Measurements from ENCODE around the gene ATP6V1F.

ATP6V1F gene

DNA sequence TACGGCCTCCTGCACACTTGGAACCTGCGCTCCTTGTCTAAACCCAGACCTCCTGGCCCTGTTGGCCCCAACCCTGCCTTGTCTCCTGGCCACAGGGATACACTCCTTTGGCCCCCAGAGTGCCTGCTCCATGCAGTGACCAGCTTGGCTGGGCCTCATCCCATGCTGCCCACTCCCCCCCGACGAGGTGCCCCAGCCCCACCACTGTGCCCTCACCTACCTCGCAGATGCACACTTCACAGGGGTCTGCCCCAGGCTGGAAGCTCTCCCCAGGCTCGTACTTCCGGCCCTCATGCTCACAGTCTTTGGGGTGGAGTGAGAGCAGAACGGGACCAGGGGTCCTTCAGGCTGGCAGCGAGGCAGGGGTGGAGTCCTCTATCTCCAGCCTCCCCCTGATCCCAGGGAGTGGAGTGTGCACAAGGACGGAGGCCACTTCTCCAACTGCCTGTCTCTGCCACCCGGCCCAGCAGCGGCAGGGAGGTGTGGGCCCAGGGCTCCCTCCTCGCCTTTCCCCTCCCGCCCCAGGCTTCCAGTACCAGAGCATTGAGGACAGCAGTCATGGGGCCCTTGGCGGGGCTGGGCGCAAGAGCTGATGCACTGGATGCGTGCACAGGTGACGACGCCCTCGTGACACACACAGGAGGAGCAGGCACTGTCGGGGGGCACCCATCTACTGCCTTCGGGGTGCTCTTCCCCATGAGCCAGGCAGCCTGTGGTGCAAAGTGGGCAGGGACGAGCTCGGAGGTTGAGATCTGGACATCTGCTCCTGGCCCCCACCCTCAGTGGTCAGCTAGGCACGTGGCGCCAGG, 22.1 kb downstream of the ATP6V1F start:
- no peak for DNase-seq

DNA sequence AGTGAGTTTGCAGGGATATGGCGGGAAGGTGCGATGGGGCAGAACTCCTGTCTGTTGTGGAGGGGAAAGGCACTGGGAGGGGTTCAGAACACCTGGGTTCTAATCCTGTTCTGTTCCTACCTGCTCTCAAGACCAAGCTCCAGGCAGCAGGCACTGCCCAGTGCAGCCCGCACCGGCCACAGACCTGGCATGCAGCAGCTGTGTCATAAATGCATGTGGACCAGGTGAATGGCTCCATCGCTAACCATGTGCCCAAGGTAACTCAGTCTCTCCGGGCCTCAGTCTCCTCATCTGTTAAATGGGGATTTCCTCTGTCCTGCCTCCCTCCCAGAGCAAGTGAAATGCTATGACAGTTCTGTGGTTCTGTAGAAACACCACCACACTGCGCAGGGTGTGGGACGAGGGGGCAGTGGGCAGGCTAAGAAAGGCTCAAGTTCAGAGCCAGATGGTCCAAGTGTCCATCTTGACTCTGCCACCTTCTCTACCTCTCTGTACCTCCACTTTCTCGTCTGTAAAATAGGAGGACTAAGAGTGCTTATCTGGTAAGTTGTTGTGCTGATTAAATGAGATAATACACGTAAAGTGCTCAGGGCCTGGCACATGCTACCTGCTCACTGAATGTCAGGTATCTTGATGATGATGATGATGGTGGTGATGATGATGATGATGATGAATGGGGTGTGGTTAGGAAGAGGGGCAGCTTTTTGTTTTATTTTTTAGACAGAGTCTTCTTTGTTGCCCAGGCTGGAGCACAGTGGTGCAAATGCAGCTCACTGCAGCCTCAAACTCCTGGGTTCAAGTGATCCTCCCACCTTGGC, 22.9 kb downstream of the ATP6V1F start:
- DNase-seq, result no peak

DNA sequence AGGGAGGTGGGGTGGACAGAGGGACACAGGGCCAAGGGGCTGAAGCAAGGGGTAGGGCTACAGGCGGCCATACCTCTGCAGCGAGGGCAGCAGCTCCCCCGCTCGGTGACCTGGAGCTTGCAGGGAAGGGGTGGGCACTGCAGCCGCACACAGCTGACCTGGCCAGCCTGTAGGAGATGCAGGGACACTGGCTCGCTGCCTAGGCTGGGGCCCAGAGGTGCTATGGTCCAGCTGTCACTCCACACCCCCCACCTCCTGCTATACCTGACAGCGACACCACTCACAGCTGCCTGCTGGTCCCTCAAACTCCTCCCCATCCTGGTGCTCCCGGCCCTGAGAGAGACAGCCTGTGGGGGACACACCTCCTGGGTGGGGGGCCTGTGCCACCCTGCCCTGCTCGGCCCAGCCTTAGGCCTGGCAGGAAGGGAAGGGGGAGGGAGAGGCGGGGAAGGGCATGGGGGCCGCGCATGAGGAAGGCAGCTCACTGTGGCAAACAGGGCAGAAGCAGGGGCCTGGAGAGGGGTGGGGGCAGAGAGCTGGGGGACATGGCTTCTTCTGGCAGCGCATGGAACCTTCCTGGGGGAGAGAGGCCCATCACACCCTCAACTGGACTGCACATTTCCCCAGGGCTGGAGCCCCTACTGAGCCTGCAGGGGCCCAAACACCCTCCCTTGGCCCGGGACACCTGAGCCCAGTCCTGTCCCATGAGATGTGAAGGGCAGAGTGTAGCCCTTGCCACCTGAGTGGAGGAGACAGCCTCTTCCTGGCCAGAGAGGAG, 23.9 kb downstream of the ATP6V1F start:
- DNase-seq, result no peak

DNA sequence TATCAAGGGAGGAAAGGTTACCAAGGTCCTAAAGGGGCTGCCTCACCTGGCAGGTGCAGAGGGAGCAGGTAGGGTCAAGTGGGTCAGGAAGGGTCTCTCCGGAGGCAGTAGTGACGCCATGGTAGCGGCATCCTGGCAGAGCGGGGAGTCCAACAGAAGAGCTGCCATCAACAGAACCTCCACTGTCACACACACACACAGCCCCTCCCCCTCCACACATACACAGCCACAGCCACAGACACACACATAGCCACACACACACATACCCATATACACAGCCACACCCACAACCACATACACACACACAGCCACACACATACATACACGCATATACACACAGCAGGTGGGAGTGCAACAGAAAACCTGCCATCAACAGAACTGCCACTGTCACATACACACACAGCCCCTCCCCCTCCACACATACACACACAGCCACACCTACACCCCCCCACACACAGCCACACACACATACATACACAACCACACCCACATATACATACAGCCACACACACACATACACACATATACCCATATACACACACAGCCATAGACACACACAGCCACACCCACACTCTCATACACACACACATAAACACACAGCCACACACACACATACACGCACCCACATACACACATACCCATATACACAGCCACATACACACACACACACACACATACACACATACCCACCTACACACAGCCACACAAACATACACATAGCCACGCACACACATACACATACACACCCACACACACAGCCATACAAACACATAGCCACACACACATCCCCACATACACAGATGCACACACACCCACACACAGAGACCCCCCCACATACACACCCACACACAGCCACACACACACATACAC, 24.7 kb downstream of the ATP6V1F start:
- DNase-seq, result no peak

DNA sequence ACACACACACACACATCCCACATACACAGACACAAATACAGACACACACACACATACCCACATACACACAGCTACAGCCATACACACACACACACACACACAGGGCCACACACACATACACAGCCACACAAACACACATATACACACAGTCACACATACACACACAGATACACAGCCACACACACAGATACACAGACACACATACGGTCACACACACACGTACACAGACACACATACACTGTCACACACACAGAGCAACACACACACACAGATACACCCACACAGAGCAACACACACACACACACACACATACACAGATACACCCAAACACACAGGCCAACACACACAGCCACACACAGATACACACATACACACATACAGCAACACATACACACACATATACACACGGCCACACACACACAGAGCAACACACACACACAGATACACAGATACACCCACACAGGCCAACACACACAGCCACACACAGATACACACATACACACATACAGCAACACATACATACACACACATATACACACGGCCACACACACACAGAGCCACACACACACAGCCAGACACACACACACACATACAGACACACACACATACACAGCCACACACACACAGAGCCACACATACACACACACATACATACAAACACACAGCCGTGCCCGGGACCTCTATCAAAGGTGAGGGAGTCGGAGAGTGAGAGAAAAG, 25.5 kb downstream of the ATP6V1F start:
- DNase-seq, result no peak

DNA sequence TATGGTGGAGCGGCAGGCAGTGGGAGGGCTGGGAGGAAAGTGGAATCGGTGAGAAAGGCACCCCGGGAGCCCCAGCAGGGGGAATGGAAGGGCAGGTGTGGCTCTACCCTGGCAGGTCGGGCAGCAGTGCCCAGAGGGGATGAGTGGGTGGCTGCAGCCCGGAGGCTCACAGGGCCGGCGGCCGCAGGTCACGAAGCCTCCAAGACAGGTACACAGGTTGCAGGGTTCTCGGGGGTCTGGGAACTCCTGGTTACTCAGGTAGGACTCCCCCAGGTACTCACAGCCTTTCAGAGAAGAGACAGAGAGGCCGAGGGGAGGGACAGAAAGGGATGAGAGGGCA, 26.1 kb downstream of the ATP6V1F start:
- no peak for DNase-seq

DNA sequence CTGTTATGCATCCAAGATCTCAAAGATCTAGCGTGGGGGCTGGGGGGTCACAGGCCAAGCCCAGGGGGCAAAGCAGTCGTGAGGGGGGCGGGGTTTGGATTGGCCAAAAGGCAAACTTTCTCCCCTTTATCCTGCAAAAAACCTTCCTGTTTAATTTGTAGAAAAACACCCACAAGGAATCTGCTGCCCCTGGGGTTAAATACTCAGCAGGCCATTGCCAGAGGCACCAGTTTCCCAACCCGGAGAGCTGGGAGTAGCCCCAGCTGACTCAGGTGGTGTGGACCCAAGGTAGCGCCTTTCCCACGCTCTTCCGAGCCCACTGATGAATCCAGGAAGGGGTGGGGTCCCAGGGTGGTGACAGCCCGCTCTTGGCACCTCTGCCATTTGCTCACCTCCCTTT, 26.5 kb downstream of the ATP6V1F start:
- DNase-seq, result no peak

DNA sequence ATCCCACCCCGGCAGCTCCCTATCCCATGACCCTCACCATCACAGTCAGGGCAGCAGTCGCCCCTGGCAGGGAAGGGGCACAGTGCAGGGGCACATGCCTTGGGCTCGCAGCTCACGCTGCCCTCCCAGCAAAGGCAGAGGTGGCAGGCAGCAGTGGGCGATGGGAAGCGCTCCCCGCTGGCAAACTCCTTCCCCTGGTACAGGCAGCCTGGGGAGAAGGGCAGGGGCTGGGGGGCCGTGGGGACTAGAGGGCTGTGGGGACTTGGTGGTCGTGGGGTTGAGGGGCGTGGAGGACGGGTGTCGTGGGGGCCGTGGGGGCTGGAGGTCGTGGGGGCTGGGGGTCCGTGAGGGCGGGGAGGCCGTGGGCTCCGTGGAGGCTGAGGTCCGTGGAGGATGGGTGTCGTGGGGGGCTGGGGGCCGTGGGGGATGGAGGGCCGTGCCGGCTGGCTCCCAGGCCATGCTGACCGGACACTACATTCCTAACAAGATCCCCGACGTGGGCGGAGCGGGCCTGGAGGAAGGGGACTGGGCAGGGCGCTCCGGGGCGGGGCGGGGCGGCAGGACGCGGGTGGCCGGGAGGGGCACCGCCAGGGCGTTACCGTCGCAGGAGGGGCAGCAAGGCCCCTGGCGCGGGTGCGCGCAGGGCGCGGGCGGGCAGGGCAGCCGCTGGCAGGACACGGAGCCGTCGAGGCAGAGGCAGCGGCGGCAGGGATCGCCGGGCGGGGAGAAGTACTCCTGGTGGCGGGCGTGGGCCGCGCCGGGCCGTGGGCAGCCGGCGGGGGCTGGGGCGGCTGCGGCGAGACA, 27.9 kb downstream of the ATP6V1F start:
- no peak for DNase-seq

DNA sequence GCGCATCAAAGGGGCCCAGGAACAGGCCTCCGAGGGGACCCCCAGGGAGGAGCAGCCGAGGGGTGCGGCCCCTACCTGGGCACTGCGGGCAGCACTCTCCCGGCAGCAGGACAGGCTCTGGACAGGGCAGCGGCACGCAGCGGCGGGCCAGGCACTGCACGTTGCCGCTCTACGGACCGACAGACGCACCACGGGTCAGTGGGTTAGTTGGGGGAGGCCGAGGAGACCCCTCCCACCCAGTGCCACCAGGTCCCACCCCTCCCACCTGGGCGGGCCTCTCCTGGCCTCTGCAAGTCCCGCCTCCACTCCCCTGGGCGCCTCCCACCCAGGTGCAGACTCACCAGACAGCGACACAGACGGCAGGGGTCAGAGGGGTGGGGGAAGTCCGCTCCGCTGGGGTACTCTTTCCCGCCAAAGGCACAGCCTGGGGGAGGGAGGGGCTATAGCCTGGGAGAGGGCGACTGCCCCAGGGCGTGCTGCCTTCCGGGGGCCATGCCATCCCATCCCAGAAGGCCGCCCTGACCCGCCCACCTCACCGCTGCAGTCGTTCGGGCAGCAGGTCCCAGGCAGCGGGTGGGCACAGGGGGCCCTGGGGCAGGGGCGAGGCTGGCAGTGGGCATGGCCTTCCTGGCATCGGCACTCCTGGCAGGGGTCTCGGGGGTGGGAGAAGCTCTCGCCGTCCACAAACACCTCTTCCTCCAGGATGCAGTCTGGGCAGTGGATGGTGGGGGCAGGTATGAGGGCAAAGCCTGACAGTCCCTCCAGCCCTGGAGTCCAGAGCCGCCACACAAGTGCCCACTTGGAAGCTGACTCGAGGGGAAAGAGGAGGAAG, 28.7 kb downstream of the ATP6V1F start:
- no peak for DNase-seq

DNA sequence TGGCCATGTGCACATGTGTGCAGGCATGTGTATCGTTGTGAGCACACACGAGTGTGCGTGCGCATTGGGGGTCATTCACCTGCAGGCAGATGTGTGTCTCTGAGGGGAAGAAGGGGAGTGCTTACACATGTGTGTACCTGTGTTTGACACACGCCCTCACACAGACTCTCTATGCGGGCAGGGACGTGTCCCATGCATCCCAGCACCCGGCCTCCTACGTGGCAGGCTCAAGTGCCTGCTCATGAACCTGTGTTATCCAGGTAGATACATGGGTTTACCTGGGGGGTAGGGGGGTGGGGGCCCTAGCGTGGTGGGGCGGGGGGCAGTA, 29.2 kb downstream of the ATP6V1F start:
- DNase-seq, result no peak

DNA sequence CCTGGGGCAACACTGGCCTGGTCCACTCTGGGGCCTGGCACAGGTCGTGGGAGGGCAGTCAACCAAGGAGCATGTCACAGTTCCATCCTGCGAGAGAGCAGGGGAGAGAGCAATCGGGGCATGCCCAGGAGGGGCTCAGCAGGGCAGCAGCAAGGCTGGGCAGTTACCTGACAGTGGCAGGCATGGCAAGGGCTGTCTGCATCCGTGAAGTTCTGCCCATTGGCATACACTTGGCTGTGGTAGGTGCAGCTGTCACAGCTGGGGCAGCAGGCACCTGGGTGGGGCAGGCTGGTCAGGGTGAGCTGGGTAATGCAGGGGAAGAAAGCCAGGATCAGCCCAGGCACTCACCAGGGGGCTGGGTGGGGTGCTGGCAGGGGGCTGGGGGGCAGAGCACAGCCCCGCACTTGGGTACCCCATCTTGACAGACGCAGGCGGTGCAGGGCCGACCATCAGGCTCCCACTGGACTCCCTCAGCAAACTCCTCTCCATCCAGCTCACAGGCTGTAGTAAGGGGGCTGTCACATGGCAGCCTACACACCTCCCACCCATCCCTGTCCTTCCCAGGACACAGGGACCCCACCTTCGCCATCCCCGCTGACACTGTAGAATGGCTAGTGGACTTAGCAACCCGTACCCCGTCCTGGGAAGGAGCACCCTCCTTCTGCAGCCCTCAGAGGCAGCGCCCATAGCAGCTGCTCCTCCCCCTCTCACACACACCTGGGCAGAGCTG, 30.0 kb downstream of the ATP6V1F start:
- DNase-seq, result no peak

DNA sequence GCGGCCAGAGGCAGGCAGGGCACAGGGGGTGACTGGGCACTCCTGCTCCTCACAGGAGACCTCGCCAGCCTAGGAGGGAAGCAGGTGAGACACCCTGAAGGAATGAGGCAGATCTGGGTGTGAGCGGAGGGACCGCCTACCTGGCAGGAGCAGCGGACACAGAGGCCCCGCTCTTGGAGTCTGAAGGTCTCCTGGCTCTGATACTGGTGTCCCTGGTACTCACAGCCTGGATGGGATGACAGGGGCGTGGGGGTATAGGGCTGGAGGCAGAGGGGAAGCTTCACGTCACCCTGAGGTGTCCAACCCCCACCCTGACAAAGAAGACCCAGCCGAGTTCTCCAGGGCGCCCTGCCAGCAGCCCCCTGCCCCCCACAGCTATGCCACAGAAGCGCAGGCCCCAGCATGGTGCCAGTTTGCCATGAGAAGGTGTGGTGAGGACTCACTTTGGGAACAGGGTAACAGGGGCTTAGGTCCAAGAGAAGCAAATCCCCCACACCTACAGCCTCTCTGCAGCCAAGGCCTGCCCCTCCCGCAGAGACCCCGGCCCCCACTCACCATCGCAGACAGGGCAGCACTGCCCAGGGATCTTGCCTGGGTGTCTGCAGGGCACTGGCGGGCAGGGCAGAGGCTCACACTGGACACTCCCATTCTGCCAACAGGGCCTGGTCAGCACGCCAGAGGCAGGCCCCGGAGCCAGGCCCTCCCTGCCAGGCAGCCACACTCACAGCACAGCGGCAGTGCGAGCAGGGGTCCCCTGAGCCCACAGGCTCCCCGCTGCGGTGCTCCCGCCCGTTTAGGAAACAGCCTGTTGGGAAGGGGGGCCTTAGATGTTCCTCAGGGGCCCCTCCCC, 30.8 kb downstream of the ATP6V1F start:
- DNase-seq, result no peak

DNA sequence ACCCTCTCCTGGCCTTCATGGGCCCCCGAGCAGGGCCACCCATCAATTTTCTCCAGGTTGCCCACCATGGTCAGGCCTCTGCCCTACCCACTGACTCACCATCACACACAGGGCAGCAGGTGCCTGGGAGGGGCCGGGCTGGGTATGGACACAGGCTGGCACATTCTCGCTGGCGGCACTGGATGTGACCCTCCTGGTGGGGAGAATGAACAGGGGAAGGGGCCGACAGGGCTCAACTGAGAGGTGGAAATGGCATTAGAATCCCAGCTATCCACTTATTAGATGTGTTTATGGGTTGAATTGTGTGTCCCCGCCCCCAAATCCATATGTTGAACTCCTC, 31.4 kb downstream of the ATP6V1F start:
- DNase-seq, result no peak

DNA sequence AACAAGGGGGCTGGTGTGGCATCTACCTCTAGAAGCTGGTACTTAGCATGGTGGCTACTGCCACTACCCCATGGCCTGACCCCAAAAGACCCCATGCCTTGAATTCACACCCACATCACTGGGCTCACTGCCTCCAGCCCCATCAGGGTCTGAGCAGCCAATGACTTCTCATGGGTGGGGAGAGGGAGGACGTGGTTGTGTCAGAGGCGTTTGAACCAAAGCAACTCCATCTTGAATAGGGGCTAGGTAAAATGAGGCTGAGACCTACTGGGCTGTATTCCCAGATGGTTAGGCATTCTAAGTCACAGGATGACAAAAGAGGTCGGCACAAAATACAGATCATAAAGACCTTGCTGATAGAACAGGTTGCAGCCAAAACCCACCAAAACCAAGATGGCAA, 32.7 kb downstream of the ATP6V1F start:
- no peak for DNase-seq

DNA sequence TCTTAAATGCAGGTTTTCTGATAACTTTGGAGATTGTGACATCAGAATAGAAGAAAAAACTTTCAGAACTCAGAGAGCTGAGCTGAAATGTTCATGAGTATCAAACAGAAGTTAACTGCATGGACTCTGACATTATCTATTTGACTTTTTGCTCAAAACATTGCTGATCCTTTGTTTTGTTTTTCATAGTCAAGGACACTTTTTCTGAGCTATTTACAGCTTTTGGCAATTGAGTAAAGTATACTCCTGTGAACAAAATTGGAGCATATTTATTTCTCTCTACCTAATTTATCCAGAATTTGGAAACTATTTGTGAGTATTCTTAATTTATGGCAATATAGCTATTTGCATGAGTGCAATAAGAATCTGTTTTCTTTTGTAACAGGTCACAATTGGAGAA, 36.7 kb downstream of the ATP6V1F start:
- DNase-seq, result no peak

DNA sequence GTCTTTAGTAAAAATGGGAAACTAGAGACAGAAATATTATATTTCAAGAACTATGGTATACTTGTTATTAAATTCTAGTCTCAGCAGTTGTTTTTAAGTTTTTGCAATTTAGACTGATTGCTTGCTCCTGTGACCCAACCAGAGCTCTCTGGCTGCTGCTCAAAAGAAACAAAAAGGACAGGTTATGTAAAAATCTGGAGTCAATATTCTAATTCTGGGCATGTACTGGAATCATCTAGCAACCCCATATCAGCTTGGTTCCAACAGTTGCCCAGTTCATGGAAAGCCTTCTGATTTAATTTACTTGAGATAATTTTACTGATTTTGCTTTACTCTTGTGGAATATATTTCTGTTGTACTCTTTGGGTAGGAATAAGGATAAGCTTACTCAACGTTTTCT, 37.6 kb downstream of the ATP6V1F start:
- no peak for DNase-seq

DNA sequence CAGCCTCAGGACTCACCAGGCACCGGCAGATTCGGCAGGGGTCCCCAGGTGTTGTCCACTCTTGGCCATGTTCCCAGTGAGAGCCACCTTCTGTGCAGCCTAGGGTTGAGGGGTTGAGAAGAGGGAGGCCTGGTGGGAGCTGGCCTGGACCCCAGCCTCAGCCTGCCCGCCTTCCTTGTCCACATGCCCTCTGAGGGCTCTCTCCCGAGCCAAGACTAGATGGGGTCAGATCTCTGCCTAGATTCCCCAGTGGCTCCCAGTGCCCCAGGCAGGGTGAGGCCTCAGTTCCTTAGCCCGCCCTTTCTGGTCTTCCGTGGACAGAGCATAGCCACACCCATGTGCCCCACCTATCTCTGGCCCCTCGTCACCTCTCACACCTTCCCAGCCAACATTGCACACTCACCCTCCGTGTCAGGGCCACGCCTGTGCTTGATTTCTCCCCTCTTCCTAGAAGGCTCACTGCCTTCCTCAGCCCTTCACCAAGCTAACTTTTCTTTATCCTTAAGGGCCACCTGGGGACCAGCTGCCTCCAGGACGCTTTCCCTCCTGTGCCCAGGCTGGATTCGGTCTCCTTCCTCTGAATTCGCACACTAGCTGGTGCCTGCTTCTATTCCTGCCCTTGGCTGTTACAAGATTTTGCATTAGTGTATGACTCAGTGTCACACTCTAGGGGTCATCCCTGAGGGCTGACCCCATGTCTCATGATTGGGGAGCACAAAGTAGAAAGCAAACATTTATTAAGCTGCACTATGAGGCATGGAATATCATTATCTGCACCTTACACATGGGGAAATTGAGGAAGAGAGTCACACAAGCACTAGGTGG, 40.3 kb downstream of the ATP6V1F start:
- DNase-seq, result no peak
